DMS53 treated with DMSO at 0.1 percent for 48 hours (cell line): ENCODE measurements around the gene LY6G6C.

ENCODE experiments used
- DNase-seq: peaks from one replicate; lab custom pipeline; 2025; ENCODE audit not compliant: unreplicated experiment; lab: John Stamatoyannopoulos, UW

LY6G6C gene

DNA sequence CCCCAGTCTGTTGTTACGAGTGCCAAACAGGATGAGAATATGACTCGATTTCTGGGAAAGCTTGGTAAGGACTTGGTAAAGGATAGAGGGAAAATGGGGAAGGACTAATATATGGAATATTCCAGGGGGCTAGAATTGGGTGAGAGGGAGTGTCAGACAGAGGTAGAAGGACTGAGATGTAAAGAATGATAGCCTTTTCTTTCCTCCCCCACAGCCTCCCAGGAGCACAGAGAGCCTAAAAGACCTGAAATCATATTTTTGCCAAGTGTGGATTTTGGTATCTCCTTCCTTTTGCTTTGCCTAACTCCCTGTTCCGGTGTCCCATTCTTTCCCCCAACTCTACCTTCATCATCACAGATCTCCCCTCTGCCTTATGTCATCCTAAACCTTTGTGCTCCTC lies 21.3 kb upstream of the LY6G6C start:
- no peak for DNase-seq

DNA sequence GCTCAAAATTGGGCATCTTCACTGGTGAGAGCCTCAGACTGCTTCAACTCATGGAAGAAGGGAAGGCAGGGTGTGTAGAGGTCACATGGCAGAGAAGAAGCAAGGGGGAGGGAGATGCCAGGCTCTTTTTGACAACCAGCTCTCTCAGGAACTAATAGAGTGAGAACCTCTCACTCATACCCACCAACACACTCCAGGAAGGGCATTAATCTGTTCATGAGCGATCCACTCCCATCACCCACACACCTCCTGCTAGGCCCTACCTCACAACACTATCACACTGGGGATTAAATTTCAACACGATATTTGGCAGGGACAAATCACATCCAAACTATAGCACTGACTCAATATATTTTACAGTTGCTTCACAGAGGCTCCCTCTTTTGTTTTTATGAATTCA lies 20.3 kb upstream of the LY6G6C start:
- no peak for DNase-seq

DNA sequence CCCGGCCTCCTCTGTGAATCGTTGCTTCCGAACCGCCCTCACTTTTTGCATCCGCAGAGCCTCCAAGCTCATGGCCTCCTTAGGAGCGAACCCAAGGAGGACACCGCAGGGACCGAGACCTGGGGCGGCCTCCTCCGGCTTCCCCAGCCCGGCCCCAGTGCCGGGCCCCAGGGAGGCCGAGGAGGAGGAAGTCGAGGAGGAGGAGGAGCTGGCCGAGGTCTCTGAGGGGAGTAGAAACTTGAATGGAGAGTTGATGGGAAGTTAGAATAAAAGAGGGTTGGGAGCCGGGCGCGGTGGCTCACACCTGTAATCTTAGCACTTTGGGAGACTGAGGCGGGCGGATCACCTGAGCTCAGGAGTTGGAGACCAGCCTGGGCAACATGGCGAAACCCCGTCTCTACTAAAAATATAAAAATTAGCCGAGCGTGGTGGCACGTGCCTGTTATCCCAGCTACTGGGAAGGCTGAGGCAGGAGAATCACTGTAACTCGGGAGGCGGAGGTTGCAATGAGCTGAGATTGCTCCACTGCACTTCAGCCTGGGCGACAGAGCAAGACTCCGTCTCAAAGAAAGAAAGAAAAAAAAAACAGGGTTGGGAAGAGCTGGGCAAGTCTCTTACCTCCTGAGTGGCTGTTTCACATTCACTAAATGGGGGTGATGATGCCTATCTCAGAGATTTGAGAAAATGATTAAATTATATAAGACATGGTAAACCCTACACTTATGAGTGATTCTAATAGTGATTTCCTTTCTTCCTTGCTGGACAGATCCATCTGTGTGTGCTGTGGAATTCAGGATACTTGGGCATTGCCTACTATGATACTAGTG lies 19.1 kb upstream of the LY6G6C start:
- DNase-seq = no peak

DNA sequence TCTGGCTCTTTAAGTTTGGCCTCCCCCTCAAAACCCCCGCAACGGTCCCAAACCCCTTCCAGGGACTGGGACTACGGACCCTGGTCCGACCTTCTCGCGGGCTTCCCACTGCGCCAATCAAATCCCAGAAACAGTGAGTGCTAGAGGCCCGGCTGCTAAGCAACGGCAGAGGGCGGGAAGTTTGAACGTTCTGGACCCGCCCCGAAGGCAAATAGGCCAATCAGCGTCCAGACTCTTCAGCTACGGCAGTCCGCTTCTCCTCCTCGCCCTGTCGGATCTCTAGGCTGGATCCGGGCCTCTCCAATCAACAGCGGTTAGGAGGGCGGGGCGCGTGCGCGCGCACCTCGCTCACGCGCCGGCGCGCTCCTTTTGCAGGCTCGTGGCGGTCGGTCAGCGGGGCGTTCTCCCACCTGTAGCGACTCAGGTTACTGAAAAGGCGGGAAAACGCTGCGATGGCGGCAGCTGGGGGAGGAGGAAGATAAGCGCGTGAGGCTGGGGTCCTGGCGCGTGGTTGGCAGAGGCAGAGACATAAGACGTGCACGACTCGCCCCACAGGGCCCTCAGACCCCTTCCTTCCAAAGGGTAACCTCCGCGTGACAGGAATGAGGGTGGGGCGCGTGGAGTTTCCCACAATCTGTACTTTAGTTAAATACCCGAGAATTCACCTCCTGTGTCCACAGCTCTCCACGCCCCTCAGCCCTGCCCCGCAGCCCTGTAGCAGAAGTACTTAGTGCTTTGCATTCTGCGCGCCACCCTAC lies 18.3 kb upstream of the LY6G6C start, which contains the start of gene MSH5:
TSS of gene MSH5 (plus strand) at position 367 of the 758 bp plus-strand sequence. CDS start 462 bp downstream, outside the sequence.
- DNase-seq = peak; percentile 98

DNA sequence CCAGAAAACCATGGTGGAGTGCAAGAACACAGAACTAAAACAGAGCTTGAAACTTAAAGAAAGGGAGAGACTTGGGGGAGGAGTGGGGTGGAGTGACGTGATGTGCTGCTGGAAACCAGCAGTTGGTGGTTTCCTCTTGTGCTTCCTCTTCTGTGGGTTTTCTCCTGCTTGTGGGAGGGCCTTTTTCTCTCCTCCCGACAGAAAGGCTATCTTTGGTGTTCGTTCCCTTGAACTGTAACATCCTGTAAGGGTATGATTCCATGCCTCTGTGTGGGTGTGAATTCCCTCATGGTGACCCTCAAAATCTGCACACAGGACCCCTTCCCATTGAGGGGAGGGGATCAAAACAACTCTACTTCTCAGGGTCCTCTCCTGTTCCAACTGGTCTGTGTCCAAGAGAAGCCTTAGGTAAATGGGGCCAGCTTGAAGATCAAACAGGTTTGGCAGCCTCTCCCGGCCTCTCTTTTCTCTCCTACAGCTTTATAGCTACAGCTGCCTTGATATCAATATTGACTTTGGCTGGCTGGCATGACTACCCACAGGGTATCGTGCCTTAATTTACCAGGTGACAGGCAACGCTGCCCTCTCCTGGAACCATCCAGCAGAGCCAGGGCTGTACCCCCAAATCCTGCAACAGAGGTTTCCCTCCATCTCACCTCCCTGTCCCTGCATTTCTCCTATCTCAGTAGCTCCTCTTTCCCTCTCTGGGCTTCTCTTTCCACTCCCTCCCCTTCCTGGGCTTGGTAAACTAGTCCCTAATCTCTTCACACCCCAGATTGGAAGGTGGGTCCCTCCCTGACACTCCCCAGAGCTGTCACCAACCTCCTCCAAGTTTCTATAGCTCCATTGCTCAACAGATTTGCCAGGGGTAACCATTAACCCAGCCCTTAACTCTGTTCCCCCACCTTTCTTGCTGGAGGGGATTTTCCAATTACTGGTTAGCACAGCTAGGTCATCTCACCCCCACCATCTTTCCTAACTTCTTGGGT lies 16.7 kb upstream of the LY6G6C start:
- DNase-seq = peak; percentile 97

DNA sequence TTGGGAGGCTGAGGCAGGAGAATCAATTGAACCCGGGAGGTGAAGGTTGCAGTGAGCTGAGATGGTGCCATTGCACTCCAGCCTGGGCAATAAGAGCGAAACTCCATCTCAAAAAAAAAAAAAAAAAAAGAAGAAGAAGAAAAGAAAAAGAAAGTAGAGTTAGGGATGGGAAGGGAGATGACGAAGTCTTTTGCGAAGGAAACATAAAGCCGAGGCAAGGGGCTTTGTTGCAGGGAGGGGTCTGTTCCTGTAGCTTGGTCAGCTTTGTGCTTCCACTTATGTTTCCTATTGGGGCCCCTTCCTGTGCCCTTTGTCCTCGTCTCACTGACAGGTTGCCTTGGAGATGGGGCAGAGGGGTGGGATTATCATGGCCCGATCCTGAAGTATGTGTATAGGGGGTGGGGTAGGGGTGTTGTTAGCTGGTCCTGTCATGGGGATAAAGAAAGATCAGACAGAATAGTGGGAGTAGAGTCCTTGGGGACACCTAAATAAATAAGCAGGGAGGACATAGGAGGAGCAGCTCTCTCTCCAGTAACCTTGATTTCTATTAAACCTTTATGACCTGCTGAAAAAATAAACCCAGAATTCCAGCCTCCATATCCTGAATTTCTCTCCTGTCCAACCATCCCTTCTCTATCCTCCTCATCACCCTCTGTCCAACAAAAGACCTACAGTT lies 15.9 kb upstream of the LY6G6C start:
- peak; percentile 80 for DNase-seq

DNA sequence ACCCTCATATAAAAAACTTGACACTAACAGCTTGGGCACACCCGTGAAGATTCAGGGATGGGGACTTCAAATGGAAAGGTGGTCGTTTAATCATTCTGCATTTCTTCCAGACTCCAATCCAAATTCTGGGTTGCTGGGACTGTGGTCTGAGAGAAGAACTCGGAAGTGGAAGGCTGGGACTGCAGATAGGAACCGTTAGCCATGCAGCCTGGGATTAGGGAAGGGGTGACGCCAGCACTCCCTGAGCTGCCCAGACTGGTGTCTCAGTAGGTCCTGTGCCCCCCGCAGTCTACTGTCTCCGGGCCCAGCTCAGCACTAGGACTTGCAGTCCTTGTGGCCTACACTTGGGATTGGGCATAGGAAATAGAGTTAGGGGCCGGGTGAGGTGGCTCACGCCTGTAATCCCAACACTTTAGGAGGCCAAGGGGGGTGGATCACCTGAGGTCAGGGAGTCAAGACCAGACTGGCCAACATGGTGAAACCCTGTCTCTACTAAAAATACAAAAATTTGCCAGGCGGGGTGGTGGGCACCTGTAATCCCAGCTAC lies 15.3 kb upstream of the LY6G6C start:
- DNase-seq = no peak

DNA sequence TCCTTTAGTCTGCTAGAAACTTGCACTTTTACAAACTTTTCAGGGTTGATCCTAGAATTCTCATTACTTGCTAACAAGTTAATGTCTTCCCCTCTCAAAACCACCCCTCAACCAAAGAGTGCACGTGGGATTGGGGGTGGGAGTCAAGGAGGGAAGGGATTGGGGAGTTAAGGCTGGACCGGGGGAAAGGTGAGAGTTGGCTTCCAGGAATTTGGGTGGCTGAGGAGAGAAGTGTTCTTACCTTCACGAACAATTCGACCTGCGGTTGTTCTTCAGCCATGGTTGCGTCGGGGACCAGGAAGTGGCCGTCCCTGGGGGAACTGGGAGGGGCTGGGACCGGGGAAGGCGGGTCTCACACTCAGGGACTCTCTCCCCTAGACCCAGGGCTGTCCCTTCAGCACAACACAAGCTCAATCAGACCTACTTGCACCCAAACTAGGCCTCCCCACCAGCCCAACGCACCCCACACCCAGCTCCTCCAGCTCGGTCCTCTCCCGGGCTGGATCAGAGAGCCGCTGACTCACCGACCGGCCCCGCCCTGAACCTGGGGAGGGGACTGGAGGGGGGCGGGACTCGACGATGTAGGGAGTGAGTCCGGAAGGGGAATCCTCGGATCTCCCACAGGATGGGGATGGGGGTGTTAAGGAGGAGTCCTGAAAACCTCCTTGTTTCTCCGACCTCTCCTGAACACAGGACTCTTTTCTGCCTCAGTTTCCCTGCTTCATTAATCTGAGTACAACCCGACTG lies 14.6 kb upstream of the LY6G6C start, which contains the start of gene CLIC1:
TSS of gene CLIC1 (minus strand) at position 510 of the 747 bp plus-strand sequence. CDS start at position 280, 230 bp downstream.
- peak; percentile 82 for DNase-seq

DNA sequence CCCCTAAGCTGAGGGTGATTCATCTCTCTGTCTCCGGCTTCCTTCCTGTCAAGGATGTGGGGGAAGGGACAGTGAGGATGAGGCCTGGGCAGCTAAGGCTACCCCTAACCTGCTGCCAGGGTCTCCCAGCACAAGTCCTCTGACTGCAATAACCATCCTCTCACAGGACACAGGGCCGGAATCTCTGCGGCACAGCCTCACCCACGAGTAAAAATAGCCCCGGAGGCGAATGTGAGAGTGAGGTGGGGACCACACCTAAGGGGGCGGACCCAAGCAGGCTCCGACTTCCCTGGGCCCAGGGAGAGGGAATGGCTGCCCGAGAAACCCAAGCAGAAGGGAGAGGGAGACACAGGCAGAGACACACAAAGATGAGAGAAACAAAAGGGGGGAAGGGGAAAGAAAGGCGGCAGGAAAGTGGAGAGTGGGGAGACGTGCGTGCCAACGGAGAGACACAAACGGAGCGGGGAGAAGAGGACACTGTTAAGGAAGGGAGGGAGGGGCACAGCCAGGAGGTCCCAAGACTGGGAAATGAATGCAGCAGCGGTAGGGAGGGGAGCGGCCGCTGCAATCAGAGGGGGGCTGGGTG lies 13.4 kb upstream of the LY6G6C start:
- DNase-seq = peak; percentile 69

DNA sequence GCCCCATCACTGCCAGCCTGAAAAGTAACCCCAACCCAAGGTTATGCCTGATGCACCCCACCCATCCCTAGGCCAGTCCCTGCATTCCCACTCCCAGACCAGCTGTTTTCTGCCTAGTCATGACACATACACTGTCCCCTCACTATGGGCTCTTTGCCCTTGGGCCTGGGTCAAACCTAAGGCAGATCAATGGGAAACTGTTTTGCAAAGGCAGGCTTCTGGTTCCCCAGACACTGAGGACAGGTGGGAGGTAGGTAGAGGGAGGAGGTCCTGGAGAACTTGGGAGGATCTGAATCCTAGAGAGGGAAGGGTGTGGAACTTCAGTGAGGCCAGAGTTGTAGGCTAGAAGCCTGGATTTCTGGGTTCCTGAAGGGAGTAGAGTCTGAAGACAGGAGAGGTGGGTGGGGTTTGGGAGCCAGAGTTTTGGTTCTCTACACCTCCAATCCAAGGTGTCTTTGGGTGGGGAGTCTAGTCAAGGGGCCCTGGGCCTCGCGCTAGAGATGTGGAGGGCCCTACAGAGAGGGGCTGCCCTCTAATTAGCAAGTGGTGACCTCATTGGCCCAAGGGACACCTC lies 12.8 kb upstream of the LY6G6C start:
- DNase-seq = no peak

DNA sequence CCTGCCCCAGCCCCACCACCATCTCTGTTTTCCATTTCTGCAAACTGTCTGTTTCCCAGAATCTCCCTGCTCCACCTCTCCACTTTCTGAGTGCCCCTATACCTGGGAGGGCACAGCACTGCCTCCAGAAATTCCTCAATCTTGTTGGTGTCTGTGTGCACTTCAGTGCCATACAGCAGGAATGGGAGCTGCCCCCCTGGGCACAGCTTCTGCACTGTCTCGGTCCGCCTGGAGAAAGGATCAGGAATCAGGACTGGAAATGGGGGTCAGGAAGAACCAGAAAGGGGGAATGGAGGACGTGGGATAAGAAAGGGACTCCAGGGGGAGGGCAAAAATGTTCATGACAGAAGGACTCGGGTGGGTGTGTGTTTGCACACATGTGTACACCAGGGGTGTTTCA lies 12.2 kb upstream of the LY6G6C start:
- DNase-seq = no peak

DNA sequence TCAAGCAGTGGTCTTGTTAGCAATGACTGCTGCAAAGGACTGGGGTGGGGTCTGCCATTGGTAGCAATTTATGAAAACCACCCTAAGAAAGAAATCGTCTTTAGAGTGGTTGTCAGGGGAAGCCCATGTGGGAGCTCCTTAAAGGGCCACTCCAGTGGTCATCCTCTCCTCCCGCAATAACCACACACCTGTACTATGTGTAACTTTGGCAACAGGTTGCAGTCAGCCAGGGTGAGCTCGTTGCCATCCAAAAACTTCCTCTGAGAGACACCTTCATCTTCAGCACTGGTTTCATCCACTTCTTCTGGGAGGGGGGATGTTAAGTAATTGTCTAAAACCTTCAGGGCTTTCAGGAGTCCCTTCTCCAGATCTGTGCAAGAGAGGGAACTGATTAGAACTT lies 10.5 kb upstream of the LY6G6C start:
- no peak for DNase-seq

DNA sequence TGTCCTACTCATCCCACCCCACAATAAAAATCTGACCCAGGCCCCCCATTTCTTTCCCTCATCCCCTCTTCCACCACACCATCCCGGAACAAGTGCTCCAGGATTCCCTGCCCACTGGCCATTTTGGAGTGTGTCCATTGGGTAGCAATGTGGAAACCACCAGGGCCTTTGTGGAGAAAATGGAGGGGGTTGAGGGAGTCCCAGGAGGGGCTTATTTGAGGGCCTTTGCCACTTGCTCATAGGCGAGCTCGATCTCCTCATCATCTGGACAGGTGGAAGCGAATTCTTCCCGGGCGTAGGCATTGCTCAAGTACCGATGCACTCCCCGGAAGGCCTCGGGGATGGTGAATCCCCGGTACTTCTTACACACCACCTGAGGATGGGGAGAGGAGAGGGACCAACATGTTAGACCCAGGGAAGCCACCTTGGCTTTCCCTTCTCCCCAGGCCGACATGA lies 9.1 kb upstream of the LY6G6C start:
- DNase-seq = no peak

DNA sequence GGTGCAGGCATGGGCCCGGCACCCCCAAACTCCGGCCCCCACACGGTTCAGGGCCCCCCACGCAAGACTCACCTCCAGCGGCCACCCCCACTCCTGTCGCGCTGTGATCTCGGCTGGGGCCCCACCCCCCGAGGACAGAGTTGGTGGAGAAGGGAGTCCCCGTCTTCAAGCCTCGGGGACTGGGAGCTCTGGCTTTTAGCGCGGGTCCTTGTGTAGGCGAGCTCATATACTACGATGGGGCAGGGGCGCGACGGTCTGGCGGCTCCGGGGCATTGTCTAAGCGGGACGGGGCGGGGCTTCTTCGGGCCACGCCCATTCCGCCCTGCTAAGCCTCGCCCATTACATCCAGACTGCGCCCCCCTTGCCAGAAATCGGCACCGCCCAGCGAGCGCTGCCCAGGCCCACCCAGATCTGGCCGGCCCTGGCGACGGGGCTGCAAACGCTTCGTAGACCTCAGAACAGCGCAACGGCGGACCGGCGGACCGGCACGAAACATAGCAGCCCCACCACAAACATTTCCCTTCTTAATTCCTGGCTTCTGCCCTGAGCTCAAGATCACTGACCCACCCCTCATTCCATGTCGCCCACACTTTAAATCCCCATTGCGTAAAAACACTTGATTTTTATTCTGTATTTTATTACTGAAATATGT lies 8.6 kb upstream of the LY6G6C start:
- no peak for DNase-seq

DNA sequence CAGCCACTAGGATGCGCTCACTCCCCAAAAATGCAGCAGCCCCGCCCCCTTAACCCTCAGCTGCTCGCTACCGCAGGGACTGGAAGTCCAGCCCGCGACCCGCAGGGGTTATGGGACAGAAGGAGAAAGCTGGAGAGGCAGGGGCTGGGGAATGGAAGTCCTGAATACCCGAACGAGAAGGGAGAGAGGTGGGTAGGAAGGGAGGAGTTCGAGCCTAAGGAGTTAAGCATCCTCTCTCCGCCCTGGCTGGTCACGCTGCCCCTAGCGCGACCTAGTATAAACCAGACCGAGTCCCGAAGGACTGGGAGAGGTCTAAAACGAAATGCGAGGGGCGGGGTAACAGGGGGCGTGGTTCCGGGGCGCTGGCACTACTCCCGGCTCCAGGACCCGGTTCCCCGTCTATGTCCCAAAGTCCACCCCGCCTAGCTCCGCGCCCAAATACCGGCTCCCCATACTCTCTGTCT lies 8.0 kb upstream of the LY6G6C start:
- peak; percentile 66 for DNase-seq

DNA sequence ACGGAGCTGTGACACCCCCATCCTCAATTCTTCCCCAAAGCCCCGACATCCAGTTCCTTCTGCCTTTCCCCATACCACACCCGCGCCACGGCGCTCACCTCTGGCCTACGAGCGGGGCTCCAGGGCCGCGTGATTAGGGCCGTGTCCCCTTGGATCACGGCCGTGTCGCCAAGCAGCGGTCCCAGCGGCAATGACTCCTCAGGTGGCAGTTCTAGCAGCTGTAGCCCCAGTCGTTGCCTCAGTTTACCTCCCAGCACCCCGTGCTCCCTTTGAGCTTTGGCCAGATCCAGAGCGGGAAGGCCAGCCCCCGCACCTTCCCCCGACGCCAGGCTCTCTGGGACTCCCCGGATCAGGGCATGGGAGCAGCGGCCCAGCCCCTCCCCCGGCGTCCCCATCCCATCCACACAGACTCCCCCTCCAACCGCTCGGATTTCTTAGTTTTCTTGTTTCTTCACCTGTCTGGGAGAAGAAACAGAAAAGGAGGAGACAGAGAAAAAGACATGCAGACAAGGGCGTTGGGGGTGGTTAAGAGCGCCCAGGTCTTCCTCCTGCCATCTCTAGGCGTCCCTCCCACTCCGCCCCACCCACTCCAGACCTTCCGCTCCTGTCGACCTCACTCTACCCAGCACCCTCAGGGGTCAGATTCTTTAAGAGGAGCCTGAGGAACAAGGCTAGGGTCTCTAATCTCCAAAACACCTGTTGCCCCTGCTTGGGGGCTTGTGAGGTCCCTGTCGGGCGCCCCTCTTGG lies 7.4 kb upstream of the LY6G6C start, which contains the start of gene DDAH2:
TSS of gene DDAH2 (minus strand) at position 533 of the 748 bp plus-strand sequence. CDS start at position 395, 138 bp downstream.
- no peak for DNase-seq
